Adrenal gland (tissue), 12 donors: ENCODE measurements around the gene TRMU. TPM values are rescaled to one million over a fixed set of nuclear protein-coding genes. Genes with fewer than 3 reads are reported as not detected.

Experiments
- DNase-seq, 7 donors: peaks; one replicate each; pipeline ENCODE4 v3.0.0-alpha.2; 2019 to 2020
- H3K27ac ChIP-seq, 5 donors: fragments of 200-600 bp; sonication (generic) in 4 of 5; 1 replicate in 3 of 5; 2 replicates in 2 of 5; pipeline versions ENCODE4 v1.5.1 to v1.8.0; 2016 to 2020; ENCODE audit warnings: mild to moderate bottlenecking in 1 of 5
- H3K27me3 ChIP-seq: fragments of 200-600 bp; 2 replicates; pipeline ENCODE4 v1.8.0; 2021
- H3K36me3 ChIP-seq, 2 donors: fragments of 200-600 bp; replicated peaks in 1 of 2; 1 replicate in 1 of 2; 2 replicates in 1 of 2; pipeline versions ENCODE4 v1.5.1 to v1.8.0; 2018 to 2022
- H3K4me1 ChIP-seq, 2 donors: fragments of 200-600 bp; replicated peaks in 1 of 2; 1 replicate in 1 of 2; 2 replicates in 1 of 2; pipeline versions ENCODE4 v1.5.1 to v1.8.0; 2018 to 2021
- H3K4me3 ChIP-seq, 4 donors: fragments of 200-600 bp; sonication (generic) in 3 of 4; one replicate each; pipeline ENCODE4 v1.5.1; 2016 to 2018
- H3K9me3 ChIP-seq, 3 donors: fragments of 200-600 bp; sonication (generic) in 1 of 3; replicated peaks in 1 of 3; 1 replicate in 2 of 3; 2 replicates in 1 of 3; pipeline versions ENCODE4 v1.5.1 to v1.8.0; 2016 to 2021
- POLR2A ChIP-seq, 2 donors: fragments of 450-650 bp; IDR thresholded peaks; one replicate each; pipeline ENCODE4 v1.6.1; 2017; ENCODE audit warnings: antibody characterized with exemption in 2 of 2, mild to moderate bottlenecking in 2 of 2, moderate library complexity in 1 of 2
- WGBS, 4 donors: extraction: QIAGEN DNeasy Blood & Tissue Kit in 2 of 4; methylation state at CpG; one replicate each; pipeline versions ENCODE4 v1.1.5 to v1.1.7; 2013 to 2017; 5-methylcytosine and 5-hydroxymethylcytosine counted together
- intact Hi-C, 2 donors: fragments of 100-400 bp; cut with DNase I; formaldehyde crosslinking; loops; one replicate each; pipeline versions ENCODE4 v1.14.1 to v1.15.0; 2022 to 2023
- polyA plus RNA-seq, 3 donors: library from polyadenylated mRNA; stranded (reverse); fragments of 200-250 nt in 2 of 3; fragments of 350-450 nt in 1 of 3; fragmentation: Illumina TruSeq in 1 of 3; extraction: RNeasy Lipid Tissue Mini Kit (QIAGEN cat#74804) in 1 of 3; gene quantifications; one replicate each; pipeline ENCODE4 v1.2.3, GENCODE V29; 2013 to 2014
- total RNA-seq, 9 donors: library from RNA; depleted of rRNA in 4 of 9; stranded (reverse); fragments of >200 nt in 4 of 9; fragments of 120-200 nt in 1 of 9; fragmentation: NEBNext Ultra II Directional in 1 of 9; extraction: Animal tissue kit (Norgen Biotek cat#: 25700) in 1 of 9; gene quantifications; one replicate each; pipeline versions ENCODE4 v1.1.0 to v1.2.4, GENCODE V29; 2013 to 2023
- TF ChIP-seq, protein P1 (sequence below), 6 experiments: fragments of 450-650 bp in 4 of 6; fragments of 200-600 bp in 2 of 6; sonication (generic) in 1 of 6; IDR thresholded peaks; 1 replicate in 5 of 6; 2 replicates in 1 of 6; pipeline versions ENCODE4 v1.5.1 to v1.8.0; 2016 to 2021; ENCODE audit warnings: antibody characterized with exemption in 6 of 6, mild to moderate bottlenecking in 2 of 6, moderate library complexity in 1 of 6
- donor health status: healthy with polysubstance abuse.
- donor health status: Bipolar disorder and iron deficiency.
- donor health status: DM: yes; HTN: yes; CAD: no.
- donor health status: DM: no; HTN: no; CAD: no.
- donor health status: DM: no; HTN: no; CAD: no.
- donor health status: DM: yes; HTN: yes; CAD: no.

The TRMU gene
- total and polyA plus RNA-seq, 12 donors, result 20.2 to 107 (median 36.5) TPM

DNA sequence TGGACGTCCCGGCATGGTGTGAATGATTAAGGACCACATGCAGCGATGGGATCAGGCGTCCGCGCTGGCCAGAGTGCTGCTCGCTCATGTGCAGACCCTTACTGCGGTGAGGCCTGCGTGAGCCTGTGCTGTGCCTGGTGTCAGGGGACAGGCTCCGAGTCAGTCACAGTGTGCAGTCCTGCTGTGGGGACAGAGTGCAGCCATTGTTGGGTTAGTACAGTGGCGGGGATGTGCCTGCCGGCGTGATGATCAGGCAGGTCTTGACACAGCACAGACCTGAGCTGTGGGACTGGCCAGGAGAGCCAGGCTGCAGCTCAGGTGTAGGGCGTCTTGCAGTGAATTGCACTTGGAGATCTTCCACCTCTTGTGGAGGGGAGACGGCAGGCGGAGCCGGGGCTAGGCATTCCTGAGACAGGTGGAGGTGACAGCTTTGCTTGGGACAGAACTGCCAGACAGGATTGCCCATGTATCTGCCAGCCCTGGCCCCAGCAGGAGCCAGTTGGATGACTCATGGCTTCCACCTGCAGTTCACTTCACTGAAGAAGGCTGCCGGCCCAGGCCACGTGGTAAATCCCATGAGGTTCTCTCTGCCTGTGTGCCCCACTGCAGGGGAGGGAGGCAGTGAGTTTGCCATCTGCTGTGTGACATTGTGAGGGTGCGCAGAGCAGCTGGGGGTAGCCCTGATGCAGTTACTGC, 17.3 kb downstream of the TRMU start:
- WGBS, 4 donors, result 80 to 85% (median 83%) methylated on average over 15 to 20 of the region's 20 CpGs
- Histone ChIP-seq H3K4me1 (peaks cover 0 to 24% of the 10 kb centered on the region in 2 donors), H3K27ac (peak overlapping the region in 3 of 5 donors; percentile 40 to 91 (median 87)), H3K36me3 (peaks cover 0 to 86% of the 10 kb centered on the region in 2 donors), H3K4me3 (no peak overlapping the region), H3K9me3 (no peaks in the 10 kb centered on the region), H3K27me3 (no peaks in the 10 kb centered on the region)
- intact Hi-C loops, result loop anchor here in 1 of 2 donors (10.0 kb wide), 1 partner anchor 312 kb away; no protein-coding TSS in a partner anchor
- peak; percentile 53 to 92 (median 84) for DNase-seq
- no peak for TF ChIP-seq POLR2A (IDR thresholded peaks at IDR 0.05)
- TF ChIP-seq, protein P1, sequence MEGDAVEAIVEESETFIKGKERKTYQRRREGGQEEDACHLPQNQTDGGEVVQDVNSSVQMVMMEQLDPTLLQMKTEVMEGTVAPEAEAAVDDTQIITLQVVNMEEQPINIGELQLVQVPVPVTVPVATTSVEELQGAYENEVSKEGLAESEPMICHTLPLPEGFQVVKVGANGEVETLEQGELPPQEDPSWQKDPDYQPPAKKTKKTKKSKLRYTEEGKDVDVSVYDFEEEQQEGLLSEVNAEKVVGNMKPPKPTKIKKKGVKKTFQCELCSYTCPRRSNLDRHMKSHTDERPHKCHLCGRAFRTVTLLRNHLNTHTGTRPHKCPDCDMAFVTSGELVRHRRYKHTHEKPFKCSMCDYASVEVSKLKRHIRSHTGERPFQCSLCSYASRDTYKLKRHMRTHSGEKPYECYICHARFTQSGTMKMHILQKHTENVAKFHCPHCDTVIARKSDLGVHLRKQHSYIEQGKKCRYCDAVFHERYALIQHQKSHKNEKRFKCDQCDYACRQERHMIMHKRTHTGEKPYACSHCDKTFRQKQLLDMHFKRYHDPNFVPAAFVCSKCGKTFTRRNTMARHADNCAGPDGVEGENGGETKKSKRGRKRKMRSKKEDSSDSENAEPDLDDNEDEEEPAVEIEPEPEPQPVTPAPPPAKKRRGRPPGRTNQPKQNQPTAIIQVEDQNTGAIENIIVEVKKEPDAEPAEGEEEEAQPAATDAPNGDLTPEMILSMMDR (IDR thresholded peaks at IDR 0.05), result no peak

DNA sequence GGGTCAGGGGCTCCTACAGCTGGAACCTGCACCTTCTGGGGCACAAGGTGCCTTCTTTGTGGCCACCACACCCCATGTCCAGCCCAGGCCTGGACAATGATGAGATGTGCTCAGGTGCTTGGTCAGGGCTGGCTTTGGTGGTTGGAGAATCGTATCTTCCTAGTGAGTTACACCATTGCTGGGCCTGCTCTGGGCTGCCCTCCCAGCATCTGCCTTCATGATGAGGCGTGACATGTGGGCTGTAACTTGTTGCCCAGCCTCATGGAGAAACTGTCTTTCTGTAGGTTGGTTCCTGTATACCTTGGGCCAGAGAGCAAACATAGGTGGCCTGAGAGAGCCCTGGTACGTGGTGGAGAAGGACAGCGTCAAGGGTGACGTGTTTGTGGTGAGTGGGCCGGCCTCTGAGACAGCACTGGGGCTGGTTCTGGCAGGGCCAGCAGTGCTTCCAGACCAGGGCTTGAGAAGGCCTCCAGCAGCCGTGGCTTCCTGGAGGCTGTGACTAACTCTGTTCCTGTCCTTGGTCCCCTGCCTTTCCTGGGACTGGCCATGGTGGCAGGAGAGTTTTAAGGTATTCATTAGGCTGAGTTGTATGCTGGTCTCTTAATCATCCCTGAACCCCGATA, 18.1 kb downstream of the TRMU start:
- H3K27me3 ChIP-seq, result no peaks in the 10 kb centered on the region
- no peak overlapping the region for H3K4me3 ChIP-seq
- TF ChIP-seq, protein P1 (IDR thresholded peaks at IDR 0.05), result no peak
- TF ChIP-seq POLR2A (IDR thresholded peaks at IDR 0.05), result no peak
- 58 to 84% (median 67%) methylated on average over 2 to 8 of the region's 8 CpGs for WGBS, 4 donors
- DNase-seq, result peak in 5 of 7 donors; percentile 61 to 82 (median 80)
- no peaks in the 10 kb centered on the region for H3K9me3 ChIP-seq
- intact Hi-C loops, result loop anchor here in 1 of 2 donors (10.0 kb wide), 1 partner anchor 311 kb away; no protein-coding TSS in a partner anchor
- H3K36me3 ChIP-seq, result peaks cover 0 to 78% of the 10 kb centered on the region in 2 donors
- peaks cover 0 to 24% of the 10 kb centered on the region in 2 donors for H3K4me1 ChIP-seq
- peak overlapping the region in 3 of 5 donors; percentile 40 to 91 (median 87) for H3K27ac ChIP-seq

DNA sequence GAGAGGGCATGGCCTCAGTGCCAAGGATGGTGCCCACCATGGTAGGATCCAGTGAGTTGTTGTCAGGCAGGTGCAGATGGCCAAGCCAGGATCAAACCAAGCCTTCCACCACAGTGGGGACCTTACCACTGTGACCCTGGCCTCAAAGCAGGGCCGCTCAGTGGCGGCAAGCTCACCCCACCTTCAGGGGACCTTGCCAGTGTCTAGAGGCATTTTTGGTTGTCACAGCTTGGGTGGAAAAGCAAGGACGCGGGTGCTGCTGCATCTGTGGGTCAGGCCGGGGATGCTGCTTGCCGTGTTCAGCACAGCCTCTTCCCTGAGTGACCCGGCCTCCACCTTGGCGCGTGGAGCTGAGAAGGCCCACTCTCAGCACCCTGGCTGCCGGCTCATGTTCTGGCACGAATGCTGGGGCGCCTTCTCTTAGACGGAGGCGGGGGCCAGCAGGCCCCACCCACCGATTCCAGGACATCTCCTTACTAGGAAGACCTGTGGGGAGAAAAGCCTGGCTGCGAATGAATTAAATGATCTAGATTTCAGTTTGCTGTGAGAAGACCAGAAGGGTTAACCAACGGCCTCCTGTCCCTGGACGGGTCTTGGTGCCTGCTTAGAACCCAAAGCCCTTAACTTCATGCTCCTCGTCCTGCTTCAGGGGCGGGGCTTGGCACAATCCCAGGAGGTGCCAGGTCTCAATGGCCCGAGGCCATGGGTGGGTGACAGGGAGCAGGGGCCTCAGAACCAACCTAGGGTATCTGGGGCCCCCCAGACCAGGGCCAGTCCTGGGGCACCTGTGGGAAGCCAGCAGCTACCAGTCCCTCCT, 18.9 kb downstream of the TRMU start:
- Histone ChIP-seq H3K4me1 (peaks cover 0 to 24% of the 10 kb centered on the region in 2 donors), H3K4me3 (no peak overlapping the region), H3K9me3 (no peaks in the 10 kb centered on the region), H3K27me3 (no peaks in the 10 kb centered on the region), H3K27ac (peak overlapping the region in 2 of 5 donors; percentile 87 to 91), H3K36me3 (peaks cover 0 to 70% of the 10 kb centered on the region in 2 donors)
- DNase-seq, result peak in 1 of 7 donors; percentile 46
- TF ChIP-seq, protein P1 (IDR thresholded peaks at IDR 0.05), result no peak
- TF ChIP-seq POLR2A (IDR thresholded peaks at IDR 0.05), result no peak
- 75 to 86% (median 82%) methylated on average over 11 to 21 of the region's 21 CpGs for WGBS, 4 donors
- intact Hi-C loops, result loop anchor here in 1 of 2 donors (10.0 kb wide), 1 partner anchor 310 kb away; no protein-coding TSS in a partner anchor

DNA sequence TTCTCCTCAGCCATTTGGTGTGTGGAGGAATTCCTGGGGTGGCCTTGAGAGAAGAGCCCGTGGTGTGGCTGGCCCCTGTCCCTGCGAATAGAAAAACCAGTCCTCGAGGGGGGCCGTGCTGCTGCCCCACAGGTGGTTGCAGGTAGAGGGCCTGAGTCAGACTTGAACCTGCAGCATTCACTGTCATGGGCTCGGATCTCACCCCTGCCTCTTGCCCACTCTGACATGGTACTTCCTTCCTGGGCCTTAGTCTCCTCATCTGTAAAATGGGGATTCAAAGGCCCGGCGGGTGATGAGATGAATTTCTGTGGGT, 19.4 kb downstream of the TRMU start:
- Histone ChIP-seq H3K9me3 (no peaks in the 10 kb centered on the region), H3K27ac (no peak overlapping the region), H3K27me3 (no peaks in the 10 kb centered on the region), H3K4me1 (peaks cover 0 to 21% of the 10 kb centered on the region in 2 donors), H3K4me3 (no peak overlapping the region), H3K36me3 (peaks cover 0 to 66% of the 10 kb centered on the region in 2 donors)
- WGBS, 4 donors, result 61 to 80% (median 63%) methylated on average over 5 to 7 of the region's 7 CpGs
- no peak for TF ChIP-seq POLR2A (IDR thresholded peaks at IDR 0.05)
- TF ChIP-seq, protein P1 (IDR thresholded peaks at IDR 0.05), result no peak
- intact Hi-C loops, result loop anchor here (5.0 to 10.0 kb wide), 2 partner anchors 187 to 310 kb away; no protein-coding TSS in a partner anchor
- DNase-seq, result no peak
